ENCODE measurements around the gene SMG6.
A peak's percentile ranks its signal among the peaks of the same experiment; 100 is the strongest.

Gene SMG6

GRCh38 chr17:2075336-2076086 is 228.1 kb downstream of the SMG6 start:
- TF ChIP-seq CTCF (IDR thresholded peaks at IDR 0.05; ENCODE audit: extremely low read depth, insufficient read depth, missing control alignments) = no peak
- in situ Hi-C loops (cut with MboI; ENCODE audit: low pct_unique_long_range_greater_than_20kb, low sequenced_read_pairs, unreplicated experiment) = no loop called here
- DNase-seq (ENCODE audit: low spot score) = no peak

- peak; percentile 5 for TF ChIP-seq CTCF (IDR thresholded peaks at IDR 0.05; ENCODE audit: extremely low read depth, insufficient read depth, missing control alignments)
- in situ Hi-C loops (cut with MboI; ENCODE audit: low pct_unique_long_range_greater_than_20kb, low sequenced_read_pairs, unreplicated experiment) = no loop called here
- no peak for DNase-seq (ENCODE audit: low spot score)
Observed at GRCh38 chr17:2074919-2075318, 228.7 kb downstream of the SMG6 start.

GRCh38 chr17:2071455-2072281 is 231.9 kb downstream of the SMG6 start:
- in situ Hi-C loops (cut with MboI; ENCODE audit: low pct_unique_long_range_greater_than_20kb, low sequenced_read_pairs, unreplicated experiment) = no loop called here
- no peak for TF ChIP-seq CTCF (IDR thresholded peaks at IDR 0.05; ENCODE audit: extremely low read depth, insufficient read depth, missing control alignments)
- DNase-seq (ENCODE audit: low spot score) = no peak

GRCh38 chr17:2071024-2071385 is 232.6 kb downstream of the SMG6 start:
- TF ChIP-seq CTCF (IDR thresholded peaks at IDR 0.05; ENCODE audit: extremely low read depth, insufficient read depth, missing control alignments) = no peak
- DNase-seq (ENCODE audit: low spot score) = no peak
- in situ Hi-C loops (cut with MboI; ENCODE audit: low pct_unique_long_range_greater_than_20kb, low sequenced_read_pairs, unreplicated experiment) = no loop called here

- peak; percentile 81 for DNase-seq (ENCODE audit: low spot score)
Observed at GRCh38 chr17:2070241-2071023, 233.2 kb downstream of the SMG6 start.

More at GRCh38 chr17:2070241-2071023, 233.2 kb downstream of the SMG6 start:
- TF ChIP-seq CTCF (IDR thresholded peaks at IDR 0.05; ENCODE audit: extremely low read depth, insufficient read depth, missing control alignments) = peak; percentile 22
- in situ Hi-C loops (cut with MboI; ENCODE audit: low pct_unique_long_range_greater_than_20kb, low sequenced_read_pairs, unreplicated experiment) = no loop called here

Data from GM13977 (cell line).